ENCODE measurements around the gene DPP6.
"Not testable (repeated sequence)": the region's sequence is repeated elsewhere in the genome, so short reads cannot be mapped to it uniquely, and the experiment has no call there.

Gene DPP6

DNA sequence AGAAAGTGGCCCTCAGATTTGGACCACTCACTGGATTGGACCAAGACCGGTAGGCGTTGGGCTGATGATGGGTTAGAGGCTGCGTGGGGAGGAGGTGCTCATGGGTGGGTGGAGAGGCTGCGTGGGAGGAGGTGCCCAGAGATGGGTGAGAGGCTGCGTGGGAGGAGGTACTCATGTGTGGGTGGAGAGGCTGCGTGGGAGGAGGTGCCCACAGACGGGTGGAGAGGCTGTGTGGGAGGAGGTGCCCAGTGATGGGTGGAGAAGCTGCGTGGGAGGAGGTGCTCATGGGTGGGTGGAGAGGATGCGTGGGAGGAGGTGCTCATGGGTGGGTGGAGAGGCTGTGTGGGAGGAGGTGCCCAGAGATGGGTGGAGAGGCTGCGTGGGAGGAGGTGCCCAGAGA is 604.4 kb downstream of the DPP6 start:
- no peak for DNase-seq
- Histone ChIP-seq H3K27ac (no peak overlapping the region), H3K27me3 (ENCODE audit: insufficient read depth, low read depth, severe bottlenecking) (peaks cover 32% of the 10 kb centered on the region), H3K4me3 (ENCODE audit: low read depth, low read length) (no peak overlapping the region), H3K36me3 (no peaks in the 10 kb centered on the region), H3K9me3 (ENCODE audit: severe bottlenecking) (no peaks in the 10 kb centered on the region)
- TF ChIP-seq, protein P1, sequence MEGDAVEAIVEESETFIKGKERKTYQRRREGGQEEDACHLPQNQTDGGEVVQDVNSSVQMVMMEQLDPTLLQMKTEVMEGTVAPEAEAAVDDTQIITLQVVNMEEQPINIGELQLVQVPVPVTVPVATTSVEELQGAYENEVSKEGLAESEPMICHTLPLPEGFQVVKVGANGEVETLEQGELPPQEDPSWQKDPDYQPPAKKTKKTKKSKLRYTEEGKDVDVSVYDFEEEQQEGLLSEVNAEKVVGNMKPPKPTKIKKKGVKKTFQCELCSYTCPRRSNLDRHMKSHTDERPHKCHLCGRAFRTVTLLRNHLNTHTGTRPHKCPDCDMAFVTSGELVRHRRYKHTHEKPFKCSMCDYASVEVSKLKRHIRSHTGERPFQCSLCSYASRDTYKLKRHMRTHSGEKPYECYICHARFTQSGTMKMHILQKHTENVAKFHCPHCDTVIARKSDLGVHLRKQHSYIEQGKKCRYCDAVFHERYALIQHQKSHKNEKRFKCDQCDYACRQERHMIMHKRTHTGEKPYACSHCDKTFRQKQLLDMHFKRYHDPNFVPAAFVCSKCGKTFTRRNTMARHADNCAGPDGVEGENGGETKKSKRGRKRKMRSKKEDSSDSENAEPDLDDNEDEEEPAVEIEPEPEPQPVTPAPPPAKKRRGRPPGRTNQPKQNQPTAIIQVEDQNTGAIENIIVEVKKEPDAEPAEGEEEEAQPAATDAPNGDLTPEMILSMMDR (IDR thresholded peaks at IDR 0.05; ENCODE audit: low read depth, low read length), result no peak

DNA sequence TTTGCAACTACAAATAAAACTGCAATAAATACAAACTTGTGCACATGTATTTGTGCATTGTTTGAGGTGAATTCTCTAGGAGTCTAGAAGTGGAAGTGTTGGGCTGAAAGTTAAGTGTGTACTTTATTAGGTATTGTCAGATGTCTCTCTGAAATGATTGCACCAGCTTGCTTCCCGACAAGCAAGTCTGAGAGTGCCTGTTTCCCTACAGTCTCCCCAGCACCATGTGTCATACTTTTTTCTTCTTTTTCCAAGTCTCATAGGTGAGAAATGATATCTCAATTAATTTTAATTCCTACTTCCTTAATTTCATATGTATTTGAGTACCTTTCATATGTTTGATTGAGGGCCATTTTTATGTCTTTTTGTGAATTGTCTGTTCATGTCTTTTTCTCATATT is 614.6 kb downstream of the DPP6 start:
- no peak overlapping the region for H3K27ac ChIP-seq
- no peaks in the 10 kb centered on the region for H3K9me3 ChIP-seq (ENCODE audit: severe bottlenecking)
- H3K4me3 ChIP-seq (ENCODE audit: low read depth, low read length), result no peak overlapping the region
- no peak for DNase-seq
- H3K36me3 ChIP-seq, result no peaks in the 10 kb centered on the region
- TF ChIP-seq, protein P1 (IDR thresholded peaks at IDR 0.05; ENCODE audit: low read depth, low read length), result no peak
- peaks cover 42% of the 10 kb centered on the region for H3K27me3 ChIP-seq (ENCODE audit: insufficient read depth, low read depth, severe bottlenecking)

DNA sequence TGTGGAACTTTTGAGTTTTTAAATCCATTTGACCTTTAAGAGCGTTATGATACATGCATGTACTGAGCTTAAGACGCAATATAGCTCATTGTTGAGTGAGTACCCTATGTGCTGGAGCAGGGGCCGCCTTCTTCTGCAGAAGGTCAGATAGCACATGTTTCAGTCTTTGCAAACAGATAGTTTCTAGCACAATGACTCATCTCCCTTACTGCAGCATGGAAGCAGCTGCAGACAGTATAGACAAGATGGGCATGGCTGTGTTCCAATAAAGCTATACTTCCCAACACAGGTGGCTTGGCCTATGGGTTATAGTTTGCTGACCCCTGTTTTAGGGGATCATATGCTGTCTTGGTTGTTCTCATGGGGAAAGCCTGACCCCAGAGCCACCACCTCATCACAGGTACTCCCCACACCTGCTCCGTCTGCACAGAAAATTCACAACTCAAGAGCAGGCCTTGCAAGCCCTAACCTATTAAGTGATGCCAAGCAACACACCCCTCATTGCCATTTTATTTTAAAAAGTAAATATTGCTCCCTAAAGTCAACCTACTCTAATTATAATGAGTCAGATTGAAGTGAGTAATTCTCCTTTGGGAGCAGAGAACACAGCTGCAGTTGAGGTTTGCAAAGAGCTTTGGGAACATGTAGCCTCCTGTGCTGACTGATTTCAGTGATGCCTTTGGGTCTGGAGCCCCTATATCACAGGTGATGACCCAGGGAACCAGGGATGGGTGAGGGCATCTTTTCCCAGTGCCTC is 620.6 kb downstream of the DPP6 start:
- Histone ChIP-seq H3K27me3 (ENCODE audit: insufficient read depth, low read depth, severe bottlenecking) (peaks cover 81% of the 10 kb centered on the region), H3K9me3 (ENCODE audit: severe bottlenecking) (peaks cover under 1% of the 10 kb centered on the region), H3K4me3 (ENCODE audit: low read depth, low read length) (no peak overlapping the region), H3K36me3 (no peaks in the 10 kb centered on the region), H3K27ac (no peak overlapping the region)
- TF ChIP-seq, protein P1 (IDR thresholded peaks at IDR 0.05; ENCODE audit: low read depth, low read length), result no peak
- DNase-seq, result no peak

DNA sequence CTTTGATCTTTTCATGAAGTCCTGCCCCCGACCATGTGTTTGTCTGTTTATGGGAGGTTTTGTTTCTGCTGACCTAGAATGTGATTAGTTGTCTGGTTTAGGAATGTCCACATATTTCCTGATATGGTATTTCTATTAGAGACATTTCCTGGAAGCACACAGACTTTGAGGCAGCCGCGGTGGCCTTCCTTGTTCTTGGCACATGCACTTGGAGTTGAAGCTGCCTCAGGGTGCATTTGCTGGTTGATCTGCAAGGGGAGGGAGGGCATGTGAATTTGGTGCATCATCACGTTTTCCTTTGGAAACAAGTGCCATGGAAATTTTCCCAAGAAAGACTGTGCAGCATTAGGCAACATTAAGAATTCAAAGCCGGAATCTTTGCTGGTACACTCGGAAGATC is 622.0 kb downstream of the DPP6 start:
- no peak for DNase-seq
- no peak overlapping the region for H3K27ac ChIP-seq
- no peaks in the 10 kb centered on the region for H3K36me3 ChIP-seq
- peaks cover 5% of the 10 kb centered on the region for H3K9me3 ChIP-seq (ENCODE audit: severe bottlenecking)
- no peak overlapping the region for H3K4me3 ChIP-seq (ENCODE audit: low read depth, low read length)
- TF ChIP-seq, protein P1 (IDR thresholded peaks at IDR 0.05; ENCODE audit: low read depth, low read length), result no peak
- peaks cover 91% of the 10 kb centered on the region for H3K27me3 ChIP-seq (ENCODE audit: insufficient read depth, low read depth, severe bottlenecking)

DNA sequence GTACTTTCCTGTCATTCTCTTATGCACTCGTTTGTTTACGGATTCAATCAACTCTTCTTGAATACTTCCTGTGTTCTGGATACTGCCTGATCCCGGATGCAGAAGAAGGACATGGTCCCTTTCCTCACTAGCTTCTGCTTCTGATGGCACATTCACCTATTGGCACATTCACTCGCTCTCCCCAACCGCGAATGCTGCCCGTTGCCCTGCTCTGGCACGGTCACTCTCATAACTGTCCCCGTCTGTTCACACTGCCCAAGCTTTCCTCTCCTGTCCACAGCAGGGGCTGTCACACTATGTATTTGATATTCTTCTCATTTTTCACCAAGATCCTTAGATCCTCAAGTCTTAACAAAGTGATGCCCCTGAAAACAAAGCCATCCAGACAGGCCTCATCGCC is 623.4 kb downstream of the DPP6 start:
- TF ChIP-seq, protein P1 (IDR thresholded peaks at IDR 0.05; ENCODE audit: low read depth, low read length), result no peak
- no peak overlapping the region for H3K27ac ChIP-seq
- H3K36me3 ChIP-seq, result no peaks in the 10 kb centered on the region
- H3K4me3 ChIP-seq (ENCODE audit: low read depth, low read length), result no peak overlapping the region
- no peak for DNase-seq
- H3K9me3 ChIP-seq (ENCODE audit: severe bottlenecking), result peaks cover 5% of the 10 kb centered on the region
- H3K27me3 ChIP-seq (ENCODE audit: insufficient read depth, low read depth, severe bottlenecking), result peaks cover 92% of the 10 kb centered on the region

DNA sequence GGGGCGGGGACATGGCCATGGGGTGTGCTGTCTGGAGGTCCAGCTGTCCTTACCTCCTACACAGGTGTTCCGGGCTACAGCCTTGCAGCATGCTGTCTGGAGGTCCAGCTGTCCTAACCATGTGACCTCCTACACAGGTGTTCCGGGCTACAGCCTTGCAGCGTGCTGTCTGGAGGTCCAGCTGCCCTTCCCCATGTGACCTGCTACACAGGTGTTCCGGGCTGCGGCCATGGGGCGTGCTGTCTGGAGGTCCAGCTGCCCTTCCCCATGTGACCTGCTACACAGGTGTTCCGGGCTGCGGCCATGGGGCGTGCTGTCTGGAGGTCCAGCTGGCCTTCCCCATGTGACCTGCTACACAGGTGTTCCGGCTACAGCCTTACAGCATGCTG is 623.8 kb downstream of the DPP6 start:
- not testable (repeated sequence) for H3K9me3 ChIP-seq (ENCODE audit: severe bottlenecking); DNase-seq; H3K27ac ChIP-seq; H3K36me3 ChIP-seq; H3K4me3 ChIP-seq (ENCODE audit: low read depth, low read length)
- H3K27me3 ChIP-seq (ENCODE audit: insufficient read depth, low read depth, severe bottlenecking), result peaks cover 92% of the 10 kb centered on the region
